Tibial nerve (tissue), 4 donors: ENCODE data around the gene SLC28A3.
A peak's percentile ranks its signal among the peaks of the same experiment; 100 is the strongest.

ENCODE experiments used
- EP300 ChIP-seq, 2 donors: sonication (generic); formaldehyde crosslinking; IDR thresholded peaks; one replicate each; pipeline ENCODE4 v1.6.1; 2017; ENCODE audit warnings: antibody characterized with exemption in 2 of 2, mild to moderate bottlenecking in 1 of 2
- POLR2A ChIP-seq, 2 donors: fragments of 450-650 bp; IDR thresholded peaks; one replicate each; pipeline ENCODE4 v1.6.1; 2017; ENCODE audit warnings: antibody characterized with exemption in 2 of 2, mild to moderate bottlenecking in 2 of 2, moderate library complexity in 2 of 2
- TF ChIP-seq, protein P1 (sequence below), 5 experiments: fragments of 200-600 bp in 3 of 5; fragments of 450-650 bp in 2 of 5; sonication (generic) in 3 of 5; IDR thresholded peaks; one replicate each; pipeline ENCODE4 v1.5.1; 2016 to 2019; ENCODE audit warnings: antibody characterized with exemption in 5 of 5, mild to moderate bottlenecking in 3 of 5, moderate library complexity in 2 of 5

DNA sequence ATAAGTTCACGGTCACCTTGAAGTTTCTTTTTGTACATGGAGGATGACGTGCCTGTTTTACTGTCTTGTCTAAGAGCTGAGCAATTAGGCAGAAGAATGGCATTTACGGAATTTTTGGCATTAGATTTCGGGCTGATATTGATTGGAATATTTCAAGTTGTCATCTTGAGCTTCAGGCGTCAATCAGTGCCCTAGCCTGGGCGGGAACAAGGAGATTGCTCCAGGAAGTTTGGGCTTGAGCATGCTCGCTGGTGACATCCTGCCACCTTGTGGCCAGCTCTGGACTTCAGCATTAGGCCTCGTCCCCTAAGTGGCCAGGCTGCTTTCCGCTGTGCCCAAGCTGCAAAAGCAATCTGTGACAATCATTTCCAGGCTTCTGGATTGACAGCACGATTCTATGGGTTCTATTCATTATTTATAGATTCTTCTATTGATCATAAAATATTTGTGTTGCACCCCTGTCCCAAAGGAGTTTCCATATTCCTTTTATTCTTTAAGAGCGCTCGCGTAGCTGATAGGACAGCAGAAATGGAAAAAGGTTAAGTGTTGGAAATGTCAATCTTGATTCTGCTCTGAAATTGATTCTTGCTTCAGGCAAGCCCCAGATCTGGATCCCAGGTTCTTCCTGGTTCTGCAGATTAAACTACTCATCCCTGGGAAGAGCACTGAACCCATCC, 79.3 kb downstream of the SLC28A3 start:
- TF ChIP-seq, protein P1, sequence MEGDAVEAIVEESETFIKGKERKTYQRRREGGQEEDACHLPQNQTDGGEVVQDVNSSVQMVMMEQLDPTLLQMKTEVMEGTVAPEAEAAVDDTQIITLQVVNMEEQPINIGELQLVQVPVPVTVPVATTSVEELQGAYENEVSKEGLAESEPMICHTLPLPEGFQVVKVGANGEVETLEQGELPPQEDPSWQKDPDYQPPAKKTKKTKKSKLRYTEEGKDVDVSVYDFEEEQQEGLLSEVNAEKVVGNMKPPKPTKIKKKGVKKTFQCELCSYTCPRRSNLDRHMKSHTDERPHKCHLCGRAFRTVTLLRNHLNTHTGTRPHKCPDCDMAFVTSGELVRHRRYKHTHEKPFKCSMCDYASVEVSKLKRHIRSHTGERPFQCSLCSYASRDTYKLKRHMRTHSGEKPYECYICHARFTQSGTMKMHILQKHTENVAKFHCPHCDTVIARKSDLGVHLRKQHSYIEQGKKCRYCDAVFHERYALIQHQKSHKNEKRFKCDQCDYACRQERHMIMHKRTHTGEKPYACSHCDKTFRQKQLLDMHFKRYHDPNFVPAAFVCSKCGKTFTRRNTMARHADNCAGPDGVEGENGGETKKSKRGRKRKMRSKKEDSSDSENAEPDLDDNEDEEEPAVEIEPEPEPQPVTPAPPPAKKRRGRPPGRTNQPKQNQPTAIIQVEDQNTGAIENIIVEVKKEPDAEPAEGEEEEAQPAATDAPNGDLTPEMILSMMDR (IDR thresholded peaks at IDR 0.05), result peak; percentile 81 to 88 (median 87)
- no peak for TF ChIP-seq POLR2A (IDR thresholded peaks at IDR 0.05)
- TF ChIP-seq EP300 (IDR thresholded peaks at IDR 0.05), result no peak
